ENCODE measurements around the gene HNRNPH3. TPM values are rescaled to one million over a fixed set of nuclear protein-coding genes. Genes with fewer than 3 reads are reported as not detected.
A peak's percentile ranks its signal among the peaks of the same experiment; 100 is the strongest.

HNRNPH3 gene
- polyA plus RNA-seq, 1 donor, result 252 TPM

DNA sequence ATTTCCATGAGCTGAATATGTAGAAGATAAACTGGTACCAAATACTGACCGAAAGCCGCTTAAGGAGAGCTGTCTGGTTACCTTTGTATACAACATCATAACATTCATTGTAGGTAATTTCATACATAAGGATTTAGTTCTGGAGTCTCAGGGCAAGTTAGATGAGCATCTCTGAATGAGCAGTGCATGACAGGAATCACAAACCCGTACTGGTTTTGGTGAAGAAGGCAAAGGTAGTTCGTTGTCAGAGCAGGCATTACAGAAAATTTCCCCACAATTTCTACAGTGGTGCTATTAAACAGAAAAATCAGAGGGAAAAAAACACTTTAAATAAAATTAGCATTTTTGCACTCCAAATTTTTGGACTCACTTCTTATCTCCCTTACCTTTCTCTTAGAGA lies 13.8 kb downstream of the HNRNPH3 start:
- Histone ChIP-seq H3K27ac (ENCODE audit: low read length) (no peak overlapping the region), H3K36me3 (ENCODE audit: control insufficient read depth, insufficient read depth, low read length) (peaks cover 47% of the 10 kb centered on the region), H3K27me3 (ENCODE audit: control insufficient read depth, insufficient read depth, low read length) (no peaks in the 10 kb centered on the region), H3K9me3 (ENCODE audit: control insufficient read depth, low read depth, low read length) (no peaks in the 10 kb centered on the region), H3K4me1 (ENCODE audit: control insufficient read depth, insufficient read depth, low read length) (no peaks in the 10 kb centered on the region), H3K4me3 (ENCODE audit: low read length) (no peak overlapping the region)
- WGBS (ENCODE audit: insufficient coverage, low lambda C conversion rate), result no CpG with 5 or more reads among the region's 4 CpGs
- no peak for DNase-seq

DNA sequence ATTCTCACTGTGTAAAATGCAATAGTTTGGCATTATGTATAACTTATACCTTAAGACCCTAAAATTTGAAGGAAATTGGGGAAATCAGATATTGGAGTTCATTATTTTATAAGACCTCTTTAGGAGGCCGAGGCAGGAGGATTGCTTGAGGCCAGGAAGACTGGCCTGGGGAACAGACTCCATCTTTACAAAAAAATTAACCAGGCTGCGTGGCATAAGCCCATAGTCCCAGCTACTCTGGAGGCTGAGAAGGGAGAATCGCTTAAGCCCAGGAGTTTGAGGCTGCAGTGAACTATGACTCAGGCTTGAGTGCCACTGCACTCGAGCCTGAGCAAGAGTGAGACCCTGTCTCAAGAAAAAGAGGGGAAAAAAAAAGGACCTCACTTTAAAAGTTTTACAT lies 14.9 kb downstream of the HNRNPH3 start:
- whole genome bisulfite sequencing (ENCODE audit: insufficient coverage, low lambda C conversion rate), result 100% methylated on average over 1 of the region's 4 CpGs
- Histone ChIP-seq H3K27ac (ENCODE audit: low read length) (no peak overlapping the region), H3K4me1 (ENCODE audit: control insufficient read depth, insufficient read depth, low read length) (no peaks in the 10 kb centered on the region), H3K27me3 (ENCODE audit: control insufficient read depth, insufficient read depth, low read length) (no peaks in the 10 kb centered on the region), H3K4me3 (ENCODE audit: low read length) (no peak overlapping the region), H3K9me3 (ENCODE audit: control insufficient read depth, low read depth, low read length) (no peaks in the 10 kb centered on the region), H3K36me3 (ENCODE audit: control insufficient read depth, insufficient read depth, low read length) (peaks cover 38% of the 10 kb centered on the region)
- no peak for DNase-seq

DNA sequence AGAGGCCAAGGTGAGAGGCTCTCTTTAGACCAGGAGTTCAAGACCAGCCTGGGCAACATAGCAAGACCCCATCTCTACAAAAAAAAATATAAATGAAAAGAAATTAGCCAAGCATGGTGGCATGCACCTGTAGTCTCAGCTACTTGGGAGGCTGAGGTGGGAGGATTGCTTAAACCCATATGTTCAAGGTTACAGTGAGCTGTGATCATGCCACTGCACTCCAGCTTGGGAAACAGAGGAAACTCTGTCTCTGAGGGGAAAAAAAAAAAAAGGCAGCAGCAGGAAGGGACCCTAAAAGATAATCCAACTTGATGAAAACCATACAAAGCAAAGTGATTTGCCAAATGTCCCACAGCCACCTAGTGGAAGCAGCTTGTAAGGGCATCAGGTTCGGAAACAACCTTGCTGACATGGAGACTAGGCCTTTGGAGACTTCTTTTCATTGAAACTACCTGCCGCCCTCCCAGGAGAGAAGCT lies 16.4 kb downstream of the HNRNPH3 start:
- H3K27ac ChIP-seq (ENCODE audit: low read length), result no peak overlapping the region
- no peaks in the 10 kb centered on the region for H3K4me1 ChIP-seq (ENCODE audit: control insufficient read depth, insufficient read depth, low read length)
- peak; percentile 22 to 54 for DNase-seq
- no peaks in the 10 kb centered on the region for H3K27me3 ChIP-seq (ENCODE audit: control insufficient read depth, insufficient read depth, low read length)
- no peak overlapping the region for H3K4me3 ChIP-seq (ENCODE audit: low read length)
- no peaks in the 10 kb centered on the region for H3K9me3 ChIP-seq (ENCODE audit: control insufficient read depth, low read depth, low read length)
- WGBS (ENCODE audit: insufficient coverage, low lambda C conversion rate), result no CpG with 5 or more reads among the region's 2 CpGs
- H3K36me3 ChIP-seq (ENCODE audit: control insufficient read depth, insufficient read depth, low read length), result peaks cover 41% of the 10 kb centered on the region

GRCh38 chr10:68353537-68353936 lies 21.7 kb downstream of the HNRNPH3 start:
- Histone ChIP-seq H3K36me3 (ENCODE audit: control insufficient read depth, insufficient read depth, low read length) (peaks cover 44% of the 10 kb centered on the region), H3K9me3 (ENCODE audit: control insufficient read depth, low read depth, low read length) (no peaks in the 10 kb centered on the region), H3K27ac (ENCODE audit: low read length) (no peak overlapping the region), H3K27me3 (ENCODE audit: control insufficient read depth, insufficient read depth, low read length) (no peaks in the 10 kb centered on the region), H3K4me3 (ENCODE audit: low read length) (no peak overlapping the region), H3K4me1 (ENCODE audit: control insufficient read depth, insufficient read depth, low read length) (no peaks in the 10 kb centered on the region)
- DNase-seq, result no peak
- WGBS (ENCODE audit: insufficient coverage, low lambda C conversion rate), result no CpG with 5 or more reads among the region's 2 CpGs

DNA sequence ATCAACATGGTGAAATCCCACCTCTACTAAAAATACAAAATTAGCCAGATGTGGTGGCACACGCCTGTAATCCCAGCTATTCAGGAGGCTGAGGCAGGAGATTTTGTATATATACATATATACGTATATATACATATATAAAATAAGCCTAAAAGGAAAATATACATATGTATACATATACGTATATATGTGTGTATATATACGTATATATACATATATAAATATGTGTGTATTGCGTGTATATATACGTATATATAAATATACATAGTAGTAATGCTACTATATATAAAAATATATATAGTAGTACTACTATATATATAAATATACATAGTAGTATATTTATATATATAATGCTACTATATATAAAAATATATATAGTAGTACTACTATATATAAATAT lies 27.3 kb downstream of the HNRNPH3 start:
- WGBS (ENCODE audit: insufficient coverage, low lambda C conversion rate), result no CpG with 5 or more reads among the region's 6 CpGs
- no peaks in the 10 kb centered on the region for H3K4me1 ChIP-seq (ENCODE audit: control insufficient read depth, insufficient read depth, low read length)
- no peak for DNase-seq
- no peaks in the 10 kb centered on the region for H3K27me3 ChIP-seq (ENCODE audit: control insufficient read depth, insufficient read depth, low read length)
- no peak overlapping the region for H3K27ac ChIP-seq (ENCODE audit: low read length)
- H3K4me3 ChIP-seq (ENCODE audit: low read length), result no peak overlapping the region
- H3K36me3 ChIP-seq (ENCODE audit: control insufficient read depth, insufficient read depth, low read length), result peaks cover 54% of the 10 kb centered on the region
- no peaks in the 10 kb centered on the region for H3K9me3 ChIP-seq (ENCODE audit: control insufficient read depth, low read depth, low read length)

GRCh38 chr10:68362590-68362989 lies 30.7 kb downstream of the HNRNPH3 start:
- no CpG with 5 or more reads among the region's 3 CpGs for WGBS (ENCODE audit: insufficient coverage, low lambda C conversion rate)
- no peaks in the 10 kb centered on the region for H3K9me3 ChIP-seq (ENCODE audit: control insufficient read depth, low read depth, low read length)

DNA sequence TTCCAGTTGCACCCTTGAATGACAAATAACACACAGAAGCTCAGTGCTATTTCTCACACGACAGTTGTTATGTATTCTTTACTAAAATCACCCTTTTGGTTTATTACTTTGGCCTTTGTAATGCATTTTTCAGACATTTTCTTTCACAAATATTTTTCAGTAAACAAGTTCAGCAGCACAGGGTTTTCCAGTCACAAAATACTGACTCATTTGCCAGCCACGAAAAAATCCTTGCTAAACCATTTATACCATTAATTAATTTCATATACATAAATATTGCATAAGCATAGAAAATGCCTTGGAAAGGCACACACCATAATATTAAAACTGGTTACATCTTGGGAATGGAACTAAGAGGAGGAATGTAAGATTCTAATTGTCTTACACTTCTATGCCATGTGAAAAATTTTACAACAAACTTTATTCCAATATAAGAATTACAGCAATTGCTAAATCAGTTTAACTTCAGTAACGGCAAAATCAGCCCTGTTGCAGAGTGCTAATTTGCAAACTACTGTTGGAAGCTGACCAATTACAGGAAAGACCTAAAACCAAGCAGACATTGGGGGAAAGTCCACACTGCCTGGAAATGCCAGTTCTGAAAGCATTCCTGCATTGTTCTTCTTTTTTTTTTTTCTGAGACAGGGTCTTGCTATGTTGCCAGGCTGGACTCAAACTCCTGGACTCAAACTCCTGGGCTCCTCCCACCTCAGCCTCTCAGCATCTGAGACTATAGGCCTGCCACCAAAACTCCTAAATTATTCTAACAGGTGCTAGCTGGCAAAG lies 32.4 kb downstream of the HNRNPH3 start:
- WGBS (ENCODE audit: insufficient coverage, low lambda C conversion rate), result 80% methylated on average over 1 of the region's 3 CpGs

More at GRCh38 chr10:68362590-68362989, 30.7 kb downstream of the HNRNPH3 start:
- Histone ChIP-seq H3K27me3 (ENCODE audit: control insufficient read depth, insufficient read depth, low read length) (no peaks in the 10 kb centered on the region), H3K4me3 (ENCODE audit: low read length) (no peak overlapping the region), H3K27ac (ENCODE audit: low read length) (no peak overlapping the region), H3K36me3 (ENCODE audit: control insufficient read depth, insufficient read depth, low read length) (peaks cover 49% of the 10 kb centered on the region), H3K4me1 (ENCODE audit: control insufficient read depth, insufficient read depth, low read length) (no peaks in the 10 kb centered on the region)
- no peak for DNase-seq

GRCh38 chr10:68365611-68366010 lies 33.7 kb downstream of the HNRNPH3 start:
- no peak for DNase-seq
- Histone ChIP-seq H3K36me3 (ENCODE audit: control insufficient read depth, insufficient read depth, low read length) (peaks cover 46% of the 10 kb centered on the region), H3K4me1 (ENCODE audit: control insufficient read depth, insufficient read depth, low read length) (no peaks in the 10 kb centered on the region), H3K4me3 (ENCODE audit: low read length) (no peak overlapping the region), H3K27me3 (ENCODE audit: control insufficient read depth, insufficient read depth, low read length) (no peaks in the 10 kb centered on the region), H3K27ac (ENCODE audit: low read length) (no peak overlapping the region), H3K9me3 (ENCODE audit: control insufficient read depth, low read depth, low read length) (no peaks in the 10 kb centered on the region)
- WGBS (ENCODE audit: insufficient coverage, low lambda C conversion rate), result 92% methylated on average over 2 of the region's 2 CpGs

More for the DNA sequence above, 32.4 kb downstream of the HNRNPH3 start:
- H3K9me3 ChIP-seq (ENCODE audit: control insufficient read depth, low read depth, low read length), result no peaks in the 10 kb centered on the region
- DNase-seq, result no peak
- no peaks in the 10 kb centered on the region for H3K4me1 ChIP-seq (ENCODE audit: control insufficient read depth, insufficient read depth, low read length)
- no peak overlapping the region for H3K4me3 ChIP-seq (ENCODE audit: low read length)
- H3K27ac ChIP-seq (ENCODE audit: low read length), result no peak overlapping the region
- H3K36me3 ChIP-seq (ENCODE audit: control insufficient read depth, insufficient read depth, low read length), result peaks cover 50% of the 10 kb centered on the region
- no peaks in the 10 kb centered on the region for H3K27me3 ChIP-seq (ENCODE audit: control insufficient read depth, insufficient read depth, low read length)

- Histone ChIP-seq H3K4me3 (ENCODE audit: low read length) (no peak overlapping the region), H3K27ac (ENCODE audit: low read length) (no peak overlapping the region), H3K27me3 (ENCODE audit: control insufficient read depth, insufficient read depth, low read length) (no peaks in the 10 kb centered on the region), H3K9me3 (ENCODE audit: control insufficient read depth, low read depth, low read length) (peaks cover 4% of the 10 kb centered on the region), H3K4me1 (ENCODE audit: control insufficient read depth, insufficient read depth, low read length) (no peaks in the 10 kb centered on the region), H3K36me3 (ENCODE audit: control insufficient read depth, insufficient read depth, low read length) (peaks cover 42% of the 10 kb centered on the region)
- WGBS (ENCODE audit: insufficient coverage, low lambda C conversion rate), result no CpG with 5 or more reads among the region's 5 CpGs
- DNase-seq, result no peak
Measured at GRCh38 chr10:68366600-68366999, 34.7 kb downstream of the HNRNPH3 start.

GRCh38 chr10:68367121-68367520 lies 35.3 kb downstream of the HNRNPH3 start:
- Histone ChIP-seq H3K27me3 (ENCODE audit: control insufficient read depth, insufficient read depth, low read length) (no peaks in the 10 kb centered on the region), H3K36me3 (ENCODE audit: control insufficient read depth, insufficient read depth, low read length) (peaks cover 44% of the 10 kb centered on the region), H3K4me1 (ENCODE audit: control insufficient read depth, insufficient read depth, low read length) (no peaks in the 10 kb centered on the region), H3K4me3 (ENCODE audit: low read length) (no peak overlapping the region), H3K27ac (ENCODE audit: low read length) (no peak overlapping the region), H3K9me3 (ENCODE audit: control insufficient read depth, low read depth, low read length) (peaks cover 8% of the 10 kb centered on the region)
- no CpG with 5 or more reads among the region's 2 CpGs for WGBS (ENCODE audit: insufficient coverage, low lambda C conversion rate)
- DNase-seq, result no peak

GRCh38 chr10:68371604-68372003 lies 39.7 kb downstream of the HNRNPH3 start:
- H3K9me3 ChIP-seq (ENCODE audit: control insufficient read depth, low read depth, low read length), result peaks cover 23% of the 10 kb centered on the region
- H3K4me1 ChIP-seq (ENCODE audit: control insufficient read depth, insufficient read depth, low read length), result no peaks in the 10 kb centered on the region
- H3K27me3 ChIP-seq (ENCODE audit: control insufficient read depth, insufficient read depth, low read length), result no peaks in the 10 kb centered on the region
- H3K27ac ChIP-seq (ENCODE audit: low read length), result no peak overlapping the region
- no peak overlapping the region for H3K4me3 ChIP-seq (ENCODE audit: low read length)
- H3K36me3 ChIP-seq (ENCODE audit: control insufficient read depth, insufficient read depth, low read length), result peaks cover 44% of the 10 kb centered on the region
- WGBS (ENCODE audit: insufficient coverage, low lambda C conversion rate), result no CpG with 5 or more reads among the region's 1 CpG
- no peak for DNase-seq

All from large intestine (tissue), 3 donors.